Trophoblast cell (in vitro differentiated cells and primary cell): Measurements from ENCODE around the gene KLLN.

ENCODE experiments used
- DNase-seq, 2 donors: peaks; one replicate each; pipeline ENCODE4 v3.0.0-alpha.2; 2016
- H2AFZ ChIP-seq: 2 replicates; pipeline ENCODE4 v1.6.1; 2013; ENCODE audit warnings: low read length, moderate library complexity, mild to moderate bottlenecking; ENCODE audit not compliant: insufficient read depth, poor library complexity
- H2AK5ac ChIP-seq: 2 replicates; pipeline ENCODE4 v1.6.1; 2013; ENCODE audit warnings: mild to moderate bottlenecking, low read length
- H2BK120ac ChIP-seq: 2 replicates; pipeline ENCODE4 v1.6.1; 2013; ENCODE audit warnings: low read length, mild to moderate bottlenecking, moderate library complexity; ENCODE audit not compliant: insufficient read depth, poor library complexity
- H2BK12ac ChIP-seq: 2 replicates; pipeline ENCODE4 v1.6.1; 2013; ENCODE audit warnings: mild to moderate bottlenecking, low read length, moderate library complexity
- H2BK5ac ChIP-seq: 2 replicates; pipeline ENCODE4 v1.6.1; 2013; ENCODE audit warnings: low read length, low read depth, moderate library complexity, mild to moderate bottlenecking; ENCODE audit not compliant: poor library complexity
- H3K14ac ChIP-seq: 2 replicates; pipeline ENCODE4 v1.6.1; 2013; ENCODE audit warnings: mild to moderate bottlenecking, low read length
- H3K18ac ChIP-seq: 2 replicates; pipeline ENCODE4 v1.6.1; 2013; ENCODE audit warnings: mild to moderate bottlenecking, low read length
- H3K23ac ChIP-seq: 2 replicates; pipeline ENCODE4 v1.6.1; 2013; ENCODE audit warnings: low read length
- H3K27ac ChIP-seq: 2 replicates; pipeline ENCODE4 v1.5.1; 2013; ENCODE audit warnings: low read depth, mild to moderate bottlenecking, inconsistent platforms, low read length, moderate library complexity
- H3K27me3 ChIP-seq: 2 replicates; pipeline ENCODE4 v1.6.1; 2013; ENCODE audit warnings: inconsistent platforms, mild to moderate bottlenecking, low read length, moderate library complexity; ENCODE audit not compliant: insufficient read depth
- H3K36me3 ChIP-seq, 2 experiments: 1 replicate in 1 of 2; 2 replicates in 1 of 2; pipeline ENCODE4 v1.6.1; 2013; ENCODE audit warnings: low read length in 2 of 2, mild to moderate bottlenecking in 2 of 2, moderate library complexity in 1 of 2; ENCODE audit not compliant: insufficient read depth in 2 of 2, control insufficient read depth in 1 of 2
- H3K4ac ChIP-seq: 2 replicates; pipeline ENCODE4 v1.6.1; 2013; ENCODE audit warnings: low read depth, mild to moderate bottlenecking, low read length, moderate library complexity
- H3K4me1 ChIP-seq, 2 experiments: 1 replicate in 1 of 2; 2 replicates in 1 of 2; pipeline ENCODE4 v1.6.1; 2013; ENCODE audit warnings: low read length in 2 of 2, mild to moderate bottlenecking in 2 of 2, moderate library complexity in 1 of 2; ENCODE audit not compliant: insufficient read depth in 2 of 2, control insufficient read depth in 1 of 2
- H3K4me2 ChIP-seq: 2 replicates; pipeline ENCODE4 v1.6.1; 2013; ENCODE audit warnings: inconsistent platforms, mild to moderate bottlenecking, low read length, moderate library complexity
- H3K4me3 ChIP-seq: 2 replicates; pipeline ENCODE4 v1.5.1; 2013; ENCODE audit warnings: mild to moderate bottlenecking, low read depth, low read length, inconsistent platforms
- H3K79me1 ChIP-seq: one replicate; pipeline ENCODE4 v1.6.1; 2013; ENCODE audit warnings: low read length
- H3K79me2 ChIP-seq: 2 replicates; pipeline ENCODE4 v1.6.1; 2013; ENCODE audit warnings: low read length, mild to moderate bottlenecking; ENCODE audit not compliant: control insufficient read depth, insufficient read depth, poor library complexity
- H3K9ac ChIP-seq: 2 replicates; pipeline ENCODE4 v1.6.1; 2013; ENCODE audit warnings: mild to moderate bottlenecking, low read length
- H3K9me3 ChIP-seq: 2 replicates; pipeline ENCODE4 v1.6.1; 2013; ENCODE audit warnings: low read depth, mild to moderate bottlenecking, control low read depth, inconsistent platforms, low read length; ENCODE audit not compliant: insufficient read depth
- H4K12ac ChIP-seq: 2 replicates; pipeline ENCODE4 v1.6.1; 2013; ENCODE audit warnings: low read depth, mild to moderate bottlenecking, low read length, moderate library complexity
- H4K8ac ChIP-seq: 2 replicates; pipeline ENCODE4 v1.6.1; 2013; ENCODE audit warnings: low read depth, mild to moderate bottlenecking, low read length, moderate library complexity
- H4K91ac ChIP-seq: one replicate; pipeline ENCODE4 v1.6.1; 2013; ENCODE audit warnings: low read depth, mild to moderate bottlenecking, low read length, moderate library complexity
- WGBS: extraction: QIAGEN DNeasy Blood & Tissue Kit; methylation state at CpG from one replicate; pipeline ENCODE4 v1.1.7; 2013; ENCODE audit warnings: missing lambda C conversion rate; ENCODE audit not compliant: insufficient read length, insufficient coverage; ENCODE audit errors: extremely low coverage; 5-methylcytosine and 5-hydroxymethylcytosine counted together

The KLLN gene

DNA sequence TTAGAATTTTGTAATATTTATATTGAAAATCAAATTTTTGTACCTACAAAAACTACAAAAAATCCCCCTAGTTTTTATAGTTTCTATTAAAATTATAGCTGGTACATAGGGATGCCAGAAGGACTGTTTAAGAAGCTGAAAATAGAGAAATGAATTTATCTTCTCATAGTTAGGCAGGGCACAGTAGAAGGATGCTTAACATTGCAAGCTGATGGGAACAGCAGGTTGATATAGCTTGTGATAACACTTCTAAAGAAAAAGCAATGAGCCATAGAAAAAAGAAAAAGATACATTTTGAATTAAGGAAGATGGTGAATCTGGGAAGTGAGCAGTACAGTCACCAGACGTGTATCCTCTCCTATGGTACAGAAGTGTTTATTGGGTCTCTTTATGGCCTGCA is 32.1 kb upstream of the KLLN start:
- H4K8ac ChIP-seq: no peak overlapping the region
- H3K4me2 ChIP-seq: no peak overlapping the region
- peaks cover 2% of the 10 kb centered on the region for H3K79me2 ChIP-seq
- H4K91ac ChIP-seq: no peak overlapping the region
- no peaks in the 10 kb centered on the region for H3K27me3 ChIP-seq
- no peak overlapping the region for H2BK120ac ChIP-seq
- H3K18ac ChIP-seq: no peak overlapping the region
- H3K23ac ChIP-seq: no peak overlapping the region
- no peak overlapping the region for H2BK5ac ChIP-seq
- no peak for DNase-seq
- no peak overlapping the region for H3K14ac ChIP-seq
- no peak overlapping the region for H3K27ac ChIP-seq
- no peak overlapping the region for H2AK5ac ChIP-seq
- no peaks in the 10 kb centered on the region for H3K79me1 ChIP-seq
- no CpG with 5 or more reads among the region's 1 CpG for WGBS
- H3K9ac ChIP-seq: no peak overlapping the region
- H4K12ac ChIP-seq: no peak overlapping the region
- H3K4me1 ChIP-seq: no peaks in the 10 kb centered on the region
- H2AFZ ChIP-seq: no peak overlapping the region
- H3K36me3 ChIP-seq: peaks cover 2 to 7% of the 10 kb centered on the region in 2 experiments
- H3K4me3 ChIP-seq: no peak overlapping the region
- H3K9me3 ChIP-seq: no peaks in the 10 kb centered on the region
- no peak overlapping the region for H3K4ac ChIP-seq
- no peak overlapping the region for H2BK12ac ChIP-seq

DNA sequence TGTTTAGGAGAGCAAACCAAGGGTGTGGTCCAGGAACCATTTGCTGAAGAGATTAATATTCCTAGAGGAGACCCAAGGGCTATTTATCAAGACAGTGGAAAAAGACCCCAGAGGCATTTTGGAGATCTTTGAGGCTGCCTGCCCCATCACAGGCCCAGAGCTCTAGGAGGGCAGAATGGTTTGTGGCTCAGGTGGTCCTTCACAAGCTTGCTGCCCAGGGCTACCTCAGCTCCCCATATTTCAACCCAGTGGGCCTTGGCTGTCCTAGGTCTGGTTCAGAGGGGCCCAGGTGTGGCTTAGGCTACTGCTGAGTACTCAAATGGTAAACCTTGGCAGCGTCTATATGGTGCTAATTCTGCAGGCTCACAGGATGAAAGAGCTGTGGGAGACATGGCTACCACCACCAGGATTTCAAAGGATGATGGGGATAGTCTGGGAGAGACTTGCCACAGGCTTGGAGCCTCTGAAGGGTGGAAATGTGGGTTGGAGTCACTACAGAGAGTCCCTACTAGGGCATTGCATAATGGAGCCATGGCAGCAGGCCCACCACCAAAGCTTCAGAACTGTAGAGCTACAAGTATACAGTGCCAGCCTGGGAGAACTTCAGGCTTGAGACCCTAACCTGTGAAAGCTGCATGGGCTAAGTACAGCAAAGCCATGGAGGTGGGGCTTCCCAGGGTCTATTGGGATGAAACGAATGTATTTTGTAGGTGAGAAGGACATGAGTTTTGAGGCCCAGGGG is 24.4 kb upstream of the KLLN start:
- Histone ChIP-seq H3K79me1 (no peaks in the 10 kb centered on the region), H3K23ac (no peak overlapping the region), H3K4me1 (no peaks in the 10 kb centered on the region), H3K4me3 (no peak overlapping the region), H3K18ac (peak overlapping the region; percentile 33), H3K14ac (no peak overlapping the region), H3K27ac (no peak overlapping the region), H2BK12ac (no peak overlapping the region), H4K12ac (no peak overlapping the region), H3K9me3 (no peaks in the 10 kb centered on the region), H2BK5ac (no peak overlapping the region), H3K4ac (peak overlapping the region; percentile 58), H2BK120ac (no peak overlapping the region), H3K79me2 (peaks cover 3% of the 10 kb centered on the region), H3K36me3 (peaks cover 8 to 11% of the 10 kb centered on the region in 2 experiments), H2AK5ac (no peak overlapping the region), H3K4me2 (no peak overlapping the region), H4K8ac (no peak overlapping the region), H3K9ac (no peak overlapping the region), H2AFZ (no peak overlapping the region), H3K27me3 (no peaks in the 10 kb centered on the region), H4K91ac (no peak overlapping the region)
- no CpG with 5 or more reads among the region's 2 CpGs for WGBS
- no peak for DNase-seq

DNA sequence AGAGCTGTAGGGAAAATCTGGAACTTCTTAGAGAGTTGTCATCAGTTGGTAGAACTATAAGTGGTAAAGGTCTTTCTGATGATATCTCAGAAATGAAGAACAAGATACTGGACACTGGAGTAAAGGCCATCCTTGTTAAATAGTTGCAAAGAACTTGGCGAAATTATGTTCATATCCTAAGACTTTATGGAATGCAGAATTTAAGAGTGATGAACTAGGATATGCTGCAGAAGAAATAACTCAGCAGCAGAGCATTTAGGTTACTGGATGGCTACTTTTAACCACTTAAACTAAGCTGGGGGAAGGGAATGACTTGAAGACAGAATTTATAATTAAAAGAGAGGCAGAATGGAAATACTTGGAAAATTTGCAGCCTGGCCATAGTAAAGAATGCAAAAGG is 23.8 kb upstream of the KLLN start:
- DNase-seq: no peak
- Histone ChIP-seq H2AFZ (no peak overlapping the region), H3K9me3 (no peaks in the 10 kb centered on the region), H4K12ac (no peak overlapping the region), H2BK12ac (no peak overlapping the region), H3K14ac (no peak overlapping the region), H4K91ac (no peak overlapping the region), H3K18ac (no peak overlapping the region), H3K4me2 (no peak overlapping the region), H2BK5ac (no peak overlapping the region), H2AK5ac (no peak overlapping the region), H3K4ac (no peak overlapping the region), H3K36me3 (peaks cover 8 to 11% of the 10 kb centered on the region in 2 experiments), H2BK120ac (no peak overlapping the region), H3K27me3 (no peaks in the 10 kb centered on the region), H3K27ac (no peak overlapping the region), H3K9ac (no peak overlapping the region), H3K79me1 (no peaks in the 10 kb centered on the region), H3K4me3 (no peak overlapping the region), H3K4me1 (no peaks in the 10 kb centered on the region), H4K8ac (no peak overlapping the region), H3K79me2 (peaks cover 3% of the 10 kb centered on the region), H3K23ac (no peak overlapping the region)
- WGBS: no CpG with 5 or more reads among the region's 1 CpG

DNA sequence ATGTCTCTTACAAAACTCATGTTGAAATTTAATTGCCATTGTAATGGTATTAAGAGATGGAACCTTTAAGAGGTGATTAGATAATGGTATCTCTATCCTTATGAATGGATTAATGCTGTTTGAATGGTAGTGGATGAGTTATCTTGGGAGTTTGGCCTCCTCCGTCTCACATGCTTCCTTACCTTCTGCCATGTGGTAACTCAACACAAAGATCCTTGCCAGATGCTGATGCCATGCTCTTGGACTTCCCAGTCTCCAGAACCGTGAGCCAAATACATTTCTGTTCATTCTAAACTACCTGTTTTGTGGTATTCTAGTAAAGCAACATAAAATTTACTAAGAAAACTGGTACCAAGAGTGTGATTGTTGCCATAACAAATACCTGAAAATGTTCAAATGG is 23.3 kb upstream of the KLLN start:
- H2BK5ac ChIP-seq: no peak overlapping the region
- H3K36me3 ChIP-seq: peaks cover 8 to 10% of the 10 kb centered on the region in 2 experiments
- no peak overlapping the region for H2BK12ac ChIP-seq
- H3K27me3 ChIP-seq: no peaks in the 10 kb centered on the region
- no peaks in the 10 kb centered on the region for H3K79me1 ChIP-seq
- no peak overlapping the region for H3K4me2 ChIP-seq
- no peak overlapping the region for H3K9ac ChIP-seq
- H4K8ac ChIP-seq: no peak overlapping the region
- H4K12ac ChIP-seq: no peak overlapping the region
- no peak overlapping the region for H2AK5ac ChIP-seq
- H3K79me2 ChIP-seq: peaks cover 3% of the 10 kb centered on the region
- no peak overlapping the region for H3K23ac ChIP-seq
- H3K27ac ChIP-seq: no peak overlapping the region
- no peak for DNase-seq
- H4K91ac ChIP-seq: no peak overlapping the region
- no peak overlapping the region for H3K4ac ChIP-seq
- no peak overlapping the region for H3K18ac ChIP-seq
- no peak overlapping the region for H3K14ac ChIP-seq
- H3K4me3 ChIP-seq: no peak overlapping the region
- H2AFZ ChIP-seq: no peak overlapping the region
- no peak overlapping the region for H2BK120ac ChIP-seq
- no CpG with 5 or more reads among the region's 2 CpGs for WGBS
- H3K9me3 ChIP-seq: no peaks in the 10 kb centered on the region
- no peaks in the 10 kb centered on the region for H3K4me1 ChIP-seq
